ENCODE results near the gene UGCG. TPM values are rescaled to one million over a fixed set of nuclear protein-coding genes. Genes with fewer than 3 reads are reported as not detected.

UGCG gene
- total RNA-seq, 1 experiment from 2014 or later: 88.7 TPM

DNA sequence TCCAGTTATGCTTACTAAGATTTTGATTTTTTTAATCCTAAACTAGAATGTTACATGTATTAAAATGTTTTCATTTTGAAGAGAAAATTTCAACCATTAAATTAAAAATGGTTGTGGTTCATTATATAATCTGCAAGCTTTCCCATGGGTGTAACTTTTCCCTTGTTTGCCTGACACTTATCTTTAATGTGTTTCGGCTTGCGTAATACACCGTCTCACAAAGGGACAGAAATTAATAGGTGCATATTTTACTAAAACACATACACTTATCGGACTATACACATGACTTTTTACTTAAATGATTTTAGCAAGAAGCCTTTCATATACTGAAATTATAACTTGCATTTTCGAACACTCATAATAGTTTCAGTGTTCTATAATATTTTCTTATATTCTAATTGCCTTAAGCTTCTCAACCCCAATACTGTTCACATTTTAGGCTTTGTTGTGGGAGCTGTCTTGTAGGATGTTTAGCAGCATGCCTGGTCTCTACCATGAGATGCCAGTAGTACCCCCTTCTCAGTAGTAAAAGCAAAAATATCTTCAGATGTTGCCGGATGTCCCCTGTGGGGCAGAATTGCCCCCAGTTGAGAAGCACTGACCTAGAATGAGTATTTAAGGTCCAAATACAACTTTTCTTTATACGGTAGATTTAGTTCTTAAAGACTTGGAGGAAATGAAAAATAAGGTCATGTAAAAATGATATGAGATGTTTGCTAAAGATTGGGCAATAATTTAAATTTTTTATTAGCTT is 28.6 kb downstream of the UGCG start:
- intact Hi-C loops (cut with micrococcal nuclease; ENCODE audit: unreplicated experiment): no loop called here
- CTCF ChIA-PET: no interaction called here

DNA sequence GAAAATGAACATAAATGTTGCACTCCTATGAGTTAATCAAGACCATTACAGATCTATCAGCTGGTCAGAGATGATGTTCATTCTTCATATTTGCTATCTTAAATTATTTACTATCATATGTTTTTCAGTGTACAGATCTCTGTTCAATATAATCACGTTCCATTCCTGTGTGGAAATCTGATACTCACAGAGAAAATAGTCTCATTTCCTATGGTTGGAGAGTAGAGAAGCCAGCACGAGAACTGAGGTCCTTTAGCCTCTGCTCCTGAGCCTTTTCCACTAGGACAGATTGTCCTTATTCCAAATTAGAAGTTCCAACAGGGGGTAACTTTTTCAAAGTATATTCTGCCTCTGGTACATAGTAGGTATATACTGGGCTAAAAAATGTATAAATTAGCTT is 29.2 kb downstream of the UGCG start:
- Histone ChIP-seq H3K4me2 (no peak overlapping the region), H3F3A (ENCODE audit: insufficient read depth, low read depth) (peaks cover 46% of the 10 kb centered on the region), H3K36me3 (ENCODE audit: low read depth) (peaks cover 37% of the 10 kb centered on the region), H3K4me1 (replicated peaks; ENCODE audit: insufficient read depth) (no peaks in the 10 kb centered on the region; the same call in 1 of the 2 replicates), H3K27ac (peak overlapping the region; percentile 9; the same call in 1 of the 2 replicates), H3K4me3 (no peak overlapping the region), H3K9me3 (ENCODE audit: insufficient read depth, low read depth) (no peaks in the 10 kb centered on the region), H2AFZ (no peak overlapping the region), H3K27me3 (ENCODE audit: insufficient read depth, low read depth) (no peaks in the 10 kb centered on the region), H4K20me1 (ENCODE audit: insufficient read depth) (no peaks in the 10 kb centered on the region; the same call in 1 of the 2 replicates), H3K79me2 (ENCODE audit: low read depth) (peaks cover 65% of the 10 kb centered on the region), H3K9me2 (ENCODE audit: insufficient read depth) (no peaks in the 10 kb centered on the region)
- BruUV-seq (replicated peaks): no TSS peak
- ChIA-PET POLR2A (ENCODE audit: unreplicated experiment) (interaction anchor here (0.7 kb wide), 1 partner anchor 10 kb away, joined by 6 read pairs; no protein-coding TSS in a partner anchor), CTCF (no interaction called here)
- TF ChIP-seq EZH2 (IDR thresholded peaks at IDR 0.05; ENCODE audit: low read depth): no peak
- TF ChIP-seq, protein P1, sequence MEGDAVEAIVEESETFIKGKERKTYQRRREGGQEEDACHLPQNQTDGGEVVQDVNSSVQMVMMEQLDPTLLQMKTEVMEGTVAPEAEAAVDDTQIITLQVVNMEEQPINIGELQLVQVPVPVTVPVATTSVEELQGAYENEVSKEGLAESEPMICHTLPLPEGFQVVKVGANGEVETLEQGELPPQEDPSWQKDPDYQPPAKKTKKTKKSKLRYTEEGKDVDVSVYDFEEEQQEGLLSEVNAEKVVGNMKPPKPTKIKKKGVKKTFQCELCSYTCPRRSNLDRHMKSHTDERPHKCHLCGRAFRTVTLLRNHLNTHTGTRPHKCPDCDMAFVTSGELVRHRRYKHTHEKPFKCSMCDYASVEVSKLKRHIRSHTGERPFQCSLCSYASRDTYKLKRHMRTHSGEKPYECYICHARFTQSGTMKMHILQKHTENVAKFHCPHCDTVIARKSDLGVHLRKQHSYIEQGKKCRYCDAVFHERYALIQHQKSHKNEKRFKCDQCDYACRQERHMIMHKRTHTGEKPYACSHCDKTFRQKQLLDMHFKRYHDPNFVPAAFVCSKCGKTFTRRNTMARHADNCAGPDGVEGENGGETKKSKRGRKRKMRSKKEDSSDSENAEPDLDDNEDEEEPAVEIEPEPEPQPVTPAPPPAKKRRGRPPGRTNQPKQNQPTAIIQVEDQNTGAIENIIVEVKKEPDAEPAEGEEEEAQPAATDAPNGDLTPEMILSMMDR (conservative IDR thresholded peaks at IDR 0.05): no peak
- no peak for DNase-seq
- intact Hi-C loops (cut with micrococcal nuclease; ENCODE audit: unreplicated experiment): no loop called here

More for the DNA sequence above, 28.6 kb downstream of the UGCG start:
- peaks cover 52% of the 10 kb centered on the region for H3F3A ChIP-seq (ENCODE audit: insufficient read depth, low read depth)
- no peaks in the 10 kb centered on the region for H3K9me2 ChIP-seq (ENCODE audit: insufficient read depth)
- POLR2A ChIA-PET (ENCODE audit: unreplicated experiment): interaction anchor here (0.7 kb wide), 1 partner anchor 11 kb away, joined by 6 read pairs; no protein-coding TSS in a partner anchor
- H3K4me1 ChIP-seq (replicated peaks; ENCODE audit: insufficient read depth): no peaks in the 10 kb centered on the region; the same call in 1 of the 2 replicates
- H3K9me3 ChIP-seq (ENCODE audit: insufficient read depth, low read depth): no peaks in the 10 kb centered on the region
- 0 out of 2 replicates have a peak overlapping the region, but pooled peaks have one; percentile 9 for H3K27ac ChIP-seq
- peaks cover 33% of the 10 kb centered on the region for H3K36me3 ChIP-seq (ENCODE audit: low read depth)
- H4K20me1 ChIP-seq (ENCODE audit: insufficient read depth): no peaks in the 10 kb centered on the region; the same call in 1 of the 2 replicates
- TF ChIP-seq, protein P1 (conservative IDR thresholded peaks at IDR 0.05): no peak
- no peak for TF ChIP-seq EZH2 (IDR thresholded peaks at IDR 0.05; ENCODE audit: low read depth)
- H3K4me3 ChIP-seq: no peak overlapping the region
- H3K79me2 ChIP-seq (ENCODE audit: low read depth): peaks cover 69% of the 10 kb centered on the region
- BruUV-seq (replicated peaks): no TSS peak
- DNase-seq: no peak
- H2AFZ ChIP-seq: no peak overlapping the region
- no peak overlapping the region for H3K4me2 ChIP-seq
- no peaks in the 10 kb centered on the region for H3K27me3 ChIP-seq (ENCODE audit: insufficient read depth, low read depth)

DNA sequence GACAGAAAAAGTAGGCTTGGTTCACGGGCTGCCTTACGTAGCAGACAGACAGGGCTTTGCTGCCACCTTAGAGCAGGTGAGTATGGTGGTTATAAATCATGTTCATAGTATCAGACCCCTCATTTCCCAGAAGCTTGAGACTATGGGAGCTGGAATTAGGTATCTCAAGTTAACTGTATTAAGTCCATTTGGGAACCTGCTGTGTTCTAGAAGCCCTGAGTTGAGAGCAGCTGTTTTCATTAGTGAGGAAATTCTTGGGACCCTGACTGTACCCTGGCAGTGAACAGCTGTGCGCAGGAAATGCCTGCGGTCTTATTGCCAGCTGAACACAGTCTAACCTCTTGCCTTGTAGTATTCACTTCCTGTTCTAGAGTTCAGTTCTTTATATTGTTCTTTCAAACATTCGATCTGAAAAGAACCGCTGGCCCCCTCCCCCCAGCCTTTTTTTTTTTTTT is 29.8 kb downstream of the UGCG start:
- POLR2A ChIA-PET (ENCODE audit: unreplicated experiment): no interaction called here

More for the DNA sequence above, 29.8 kb downstream of the UGCG start:
- H3K4me2 ChIP-seq: no peak overlapping the region
- TF ChIP-seq, protein P1 (conservative IDR thresholded peaks at IDR 0.05): no peak
- no peak for TF ChIP-seq EZH2 (IDR thresholded peaks at IDR 0.05; ENCODE audit: low read depth)
- intact Hi-C loops (cut with micrococcal nuclease; ENCODE audit: unreplicated experiment): no loop called here
- H3K9me2 ChIP-seq (ENCODE audit: insufficient read depth): no peaks in the 10 kb centered on the region
- CTCF ChIA-PET: interaction anchor here (0.6 kb wide), 1 partner anchor 49 kb away, joined by 7 read pairs; no protein-coding TSS in a partner anchor
- no peaks in the 10 kb centered on the region for H3K9me3 ChIP-seq (ENCODE audit: insufficient read depth, low read depth)
- peaks cover 40% of the 10 kb centered on the region for H3F3A ChIP-seq (ENCODE audit: insufficient read depth, low read depth)
- H3K36me3 ChIP-seq (ENCODE audit: low read depth): peaks cover 42% of the 10 kb centered on the region
- no TSS peak for BruUV-seq (replicated peaks)
- peaks cover 61% of the 10 kb centered on the region for H3K79me2 ChIP-seq (ENCODE audit: low read depth)
- no peaks in the 10 kb centered on the region; the same call in 1 of the 2 replicates for H3K4me1 ChIP-seq (replicated peaks; ENCODE audit: insufficient read depth)
- no peak overlapping the region for H3K27ac ChIP-seq
- no peaks in the 10 kb centered on the region; the same call in 1 of the 2 replicates for H4K20me1 ChIP-seq (ENCODE audit: insufficient read depth)
- H3K27me3 ChIP-seq (ENCODE audit: insufficient read depth, low read depth): no peaks in the 10 kb centered on the region
- H3K4me3 ChIP-seq: no peak overlapping the region
- DNase-seq: no peak
- H2AFZ ChIP-seq: no peak overlapping the region

All from PC-9 (cell line).